ENCODE data around the gene GPD2. TPM values are rescaled to one million over a fixed set of nuclear protein-coding genes. Genes with fewer than 3 reads are reported as not detected.

The GPD2 gene
- total and polyA plus RNA-seq, 2 of the 8 experiments (the other 6 are each of a cell fraction or from before 2014, with no cell fraction given): 8.4 to 43.1 TPM

- TF ChIP-seq CHD7 (IDR thresholded peaks at IDR 0.05; ENCODE audit: insufficient replicate concordance, low read length) (no peak), TEAD4 (IDR thresholded peaks at IDR 0.05; ENCODE audit: low read depth, low read length) (no peak), TAF1 (IDR thresholded peaks at IDR 0.05; ENCODE audit: low read depth, low read length) (no peak), BACH1 (IDR thresholded peaks at IDR 0.05; ENCODE audit: low read length) (no peak), SIN3A (conservative IDR thresholded peaks at IDR 0.05 in 1 of 2, IDR thresholded peaks at IDR 0.05 in 1 of 2; ENCODE audit: low read depth in 1 of 2, low read length in 2 of 2) (no peak), KDM1A (IDR thresholded peaks at IDR 0.05; ENCODE audit: borderline replicate concordance, low read length) (no peak), SP4 (IDR thresholded peaks at IDR 0.05; ENCODE audit: low read length) (no peak)
These were observed 165.8 kb downstream of the GPD2 start (continued) for GRCh38 chr2:156601855-156602551.

All from H1 (cell line).